ENCODE measurements around the gene TRIM47.

TRIM47 gene

DNA sequence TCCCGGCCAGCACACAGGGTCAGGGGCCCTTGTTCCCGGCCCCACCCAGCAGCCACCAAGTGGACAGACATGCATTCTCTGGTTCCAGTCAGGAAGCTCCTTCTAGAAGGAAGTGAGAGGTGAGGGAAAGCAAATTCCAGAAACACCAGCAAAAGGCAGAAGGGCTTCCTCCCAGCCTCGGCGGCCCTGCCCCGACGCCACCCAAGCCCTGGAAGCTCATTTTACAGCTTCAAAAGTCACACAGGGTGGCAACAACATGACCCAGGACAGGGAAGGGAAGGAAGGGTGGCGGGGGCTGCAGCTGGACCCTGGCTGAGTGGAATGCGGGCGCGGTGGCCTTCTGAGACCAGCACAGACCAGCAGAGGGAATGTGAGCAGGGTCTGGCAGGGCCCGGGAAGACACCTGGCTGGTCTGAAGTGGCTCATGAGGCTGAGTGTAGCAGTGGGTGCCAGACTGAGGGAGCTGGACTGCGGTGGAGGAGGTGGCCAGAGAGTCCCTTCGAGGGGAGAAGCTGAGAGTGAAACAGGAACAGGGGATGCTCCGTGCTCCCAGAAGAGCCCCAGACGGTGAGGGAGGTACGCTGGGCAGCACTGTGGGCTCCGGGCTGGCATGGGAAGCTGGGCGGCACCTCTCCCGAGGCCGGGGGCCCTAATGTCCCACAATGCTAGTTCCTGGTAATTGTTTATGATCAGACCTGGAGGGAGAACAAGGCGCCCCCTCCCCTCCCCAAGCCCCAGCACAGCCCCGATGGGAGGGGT, 32.3 kb downstream of the TRIM47 start:
- DNase-seq = no peak

DNA sequence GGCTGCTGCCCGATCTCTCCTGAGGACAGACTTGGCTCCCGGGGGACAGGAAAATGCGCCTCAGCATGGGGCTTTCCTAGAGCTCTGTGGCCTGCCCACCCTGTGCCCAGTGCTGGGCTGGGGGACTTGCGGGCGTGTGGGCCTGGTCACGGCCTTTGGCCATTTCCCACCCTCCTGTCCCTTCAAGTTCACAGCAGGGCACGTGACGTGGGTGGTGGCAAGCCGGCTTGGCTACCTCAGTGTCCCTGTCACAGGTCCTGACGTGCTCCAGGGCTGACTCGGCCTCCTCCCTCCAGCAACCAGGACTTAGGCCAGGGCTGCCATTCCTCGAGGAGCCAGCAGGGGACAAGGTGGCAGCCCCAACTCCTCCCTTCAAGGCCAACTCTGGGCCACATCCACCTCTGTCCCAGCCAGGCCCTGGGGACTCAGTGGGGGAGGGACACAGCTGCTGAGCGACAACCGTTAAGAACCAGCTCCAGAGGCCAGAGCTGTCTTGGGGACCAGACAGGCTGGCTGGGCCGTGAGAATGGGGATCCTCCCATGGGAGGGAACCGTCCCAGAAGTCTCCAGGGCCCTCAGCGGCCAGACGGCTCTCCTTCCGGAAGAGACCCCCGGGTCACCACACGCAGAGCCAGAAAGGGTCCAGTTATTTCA, 33.2 kb downstream of the TRIM47 start:
- peak in 1 of 3 experiments; percentile 34 for DNase-seq

DNA sequence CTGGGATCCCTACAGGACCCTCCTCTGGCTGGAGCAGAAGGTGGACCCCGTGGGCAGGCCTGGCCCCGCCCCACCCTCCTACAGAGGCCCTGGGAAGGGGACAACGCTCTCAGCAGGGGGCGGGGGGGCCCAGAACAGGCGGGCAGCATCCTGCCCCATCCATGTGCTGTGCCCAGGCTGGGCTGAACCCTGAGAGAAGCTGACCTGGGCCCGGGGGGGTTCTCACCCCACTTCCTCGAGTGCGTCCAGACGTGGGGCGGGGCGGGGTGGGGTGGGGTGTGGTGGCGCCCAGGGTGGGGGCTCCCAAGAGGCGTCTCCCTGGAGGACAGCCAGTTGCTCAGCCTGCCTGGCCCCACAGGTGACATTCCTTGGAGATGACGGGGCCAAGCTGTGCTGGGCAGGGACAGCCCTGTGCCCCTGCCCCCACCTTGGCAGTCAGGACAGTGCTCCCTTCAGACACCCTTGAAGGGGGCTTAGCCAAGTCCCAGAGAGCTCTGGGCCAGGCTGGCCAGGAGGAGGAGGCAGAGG, 33.8 kb downstream of the TRIM47 start:
- no peak for DNase-seq

DNA sequence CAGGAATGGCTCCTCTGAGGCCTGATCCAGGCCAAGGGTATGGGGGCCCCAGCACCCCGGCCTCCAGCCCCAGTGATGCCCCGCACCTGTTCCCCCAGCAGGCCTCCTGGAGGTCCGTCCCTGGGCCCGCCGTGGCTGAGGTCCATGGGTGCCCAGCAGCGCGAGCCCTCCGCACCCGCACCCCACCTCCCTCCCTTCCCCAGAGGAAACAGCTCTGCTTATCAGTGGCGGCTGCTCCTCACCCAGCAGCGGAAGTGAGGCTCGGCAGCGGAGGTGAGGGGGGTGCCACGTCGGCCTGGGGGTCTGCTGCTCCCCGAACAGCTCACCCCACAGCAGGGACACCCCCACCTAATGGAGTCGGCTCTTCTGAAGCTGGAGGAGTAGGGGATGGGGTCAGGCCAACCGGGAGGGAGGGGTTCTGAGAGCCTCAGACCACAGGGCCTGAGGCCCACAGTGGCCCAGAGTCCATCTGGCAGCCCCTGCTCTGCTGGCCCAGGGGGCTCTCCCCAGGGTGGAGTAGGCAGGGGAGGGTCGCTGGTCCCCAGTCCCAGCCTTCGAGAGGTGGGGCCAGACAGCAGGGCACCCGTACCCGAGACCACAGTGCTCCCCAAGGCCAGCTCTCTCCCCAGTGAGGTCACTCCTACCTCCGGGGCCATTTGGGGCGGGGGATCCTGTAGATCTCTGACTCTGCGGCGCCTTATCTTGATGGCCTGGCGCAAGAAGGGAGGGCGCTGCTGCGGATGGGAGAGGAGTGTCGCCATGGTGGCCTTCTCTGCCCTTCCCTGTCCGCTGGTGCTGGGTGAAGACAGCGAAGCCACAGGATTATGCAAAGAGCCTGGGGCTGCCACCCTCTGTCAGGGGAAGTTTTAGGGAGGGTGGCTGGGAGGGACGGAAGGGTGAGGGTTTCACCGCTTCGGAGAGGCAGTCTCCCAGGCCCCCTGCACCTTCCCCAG, 34.5 kb downstream of the TRIM47 start, which contains the start of gene UNC13D:
Gene UNC13D (minus strand): TSS at position 828 of the 953 bp plus-strand sequence. CDS start 67 bp downstream, at position 761.
- no peak for DNase-seq

DNA sequence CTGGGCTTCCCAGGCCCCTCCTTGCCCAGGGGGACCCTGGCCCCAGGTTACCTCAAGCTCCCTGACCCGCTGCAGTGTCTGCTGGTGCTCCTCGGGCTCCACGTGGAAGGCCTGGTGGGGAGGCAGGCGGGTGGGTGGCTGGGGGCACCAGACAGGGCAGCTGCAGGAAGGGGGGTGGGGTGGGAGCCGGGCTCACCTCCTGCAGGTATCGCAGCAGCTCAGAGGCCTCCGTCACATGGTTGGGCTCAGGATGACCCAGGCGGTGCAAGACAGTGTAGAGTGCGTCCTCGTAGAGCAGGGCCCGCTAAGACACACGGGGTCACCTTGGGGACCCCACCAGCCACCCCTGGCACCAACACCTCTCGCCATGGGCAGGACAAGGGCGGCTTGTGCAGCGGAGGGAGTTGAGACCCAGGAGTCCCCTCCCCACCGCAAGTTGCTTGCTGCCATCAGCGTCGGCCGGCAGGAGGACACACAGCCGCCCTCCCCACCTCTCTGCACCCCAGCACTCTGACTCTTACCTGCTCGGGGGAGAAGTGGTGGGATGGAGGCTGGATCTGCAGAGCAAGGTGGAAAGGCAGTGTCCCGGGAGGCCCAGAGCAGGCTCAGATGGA, 35.3 kb downstream of the TRIM47 start:
- DNase-seq = no peak

DNA sequence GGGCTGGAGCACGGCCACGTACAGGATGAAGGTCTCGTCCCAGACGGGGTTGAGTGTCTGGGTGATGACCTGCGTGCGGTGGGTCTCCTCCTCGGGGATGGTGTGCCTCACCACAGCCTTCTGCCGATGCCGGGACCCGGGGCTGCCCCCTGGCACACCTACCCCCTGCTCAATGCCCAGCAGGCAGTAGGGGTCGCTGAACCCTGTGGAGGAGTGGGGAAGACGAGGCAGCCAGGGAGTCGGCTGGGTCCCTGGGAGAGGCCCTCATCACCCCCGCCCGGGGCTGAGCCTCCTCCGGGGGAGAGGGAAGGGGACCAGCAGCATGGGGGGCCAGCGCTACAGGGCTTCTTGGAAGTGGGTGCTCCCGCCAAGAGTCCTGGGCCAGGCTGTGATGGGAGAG, 36.0 kb downstream of the TRIM47 start:
- no peak for DNase-seq

DNA sequence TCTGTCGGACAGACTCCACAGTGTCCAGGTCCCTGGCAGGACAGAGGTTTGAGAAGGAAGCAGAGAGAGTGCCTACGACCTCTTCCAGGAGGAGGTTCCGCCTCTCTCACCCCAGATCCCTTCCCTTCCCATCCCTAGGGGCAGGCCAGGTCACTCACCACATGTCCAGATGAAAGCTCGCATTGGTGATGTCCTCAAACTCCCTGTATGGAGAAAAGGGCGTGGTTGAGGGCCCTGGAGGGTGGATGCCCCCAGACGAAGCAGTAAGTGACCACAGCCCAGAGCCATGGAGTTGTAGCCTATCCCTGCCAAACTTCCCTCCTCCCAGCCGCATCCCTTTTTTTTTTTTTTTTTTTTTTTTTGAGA, 37.6 kb downstream of the TRIM47 start:
- DNase-seq = no peak

DNA sequence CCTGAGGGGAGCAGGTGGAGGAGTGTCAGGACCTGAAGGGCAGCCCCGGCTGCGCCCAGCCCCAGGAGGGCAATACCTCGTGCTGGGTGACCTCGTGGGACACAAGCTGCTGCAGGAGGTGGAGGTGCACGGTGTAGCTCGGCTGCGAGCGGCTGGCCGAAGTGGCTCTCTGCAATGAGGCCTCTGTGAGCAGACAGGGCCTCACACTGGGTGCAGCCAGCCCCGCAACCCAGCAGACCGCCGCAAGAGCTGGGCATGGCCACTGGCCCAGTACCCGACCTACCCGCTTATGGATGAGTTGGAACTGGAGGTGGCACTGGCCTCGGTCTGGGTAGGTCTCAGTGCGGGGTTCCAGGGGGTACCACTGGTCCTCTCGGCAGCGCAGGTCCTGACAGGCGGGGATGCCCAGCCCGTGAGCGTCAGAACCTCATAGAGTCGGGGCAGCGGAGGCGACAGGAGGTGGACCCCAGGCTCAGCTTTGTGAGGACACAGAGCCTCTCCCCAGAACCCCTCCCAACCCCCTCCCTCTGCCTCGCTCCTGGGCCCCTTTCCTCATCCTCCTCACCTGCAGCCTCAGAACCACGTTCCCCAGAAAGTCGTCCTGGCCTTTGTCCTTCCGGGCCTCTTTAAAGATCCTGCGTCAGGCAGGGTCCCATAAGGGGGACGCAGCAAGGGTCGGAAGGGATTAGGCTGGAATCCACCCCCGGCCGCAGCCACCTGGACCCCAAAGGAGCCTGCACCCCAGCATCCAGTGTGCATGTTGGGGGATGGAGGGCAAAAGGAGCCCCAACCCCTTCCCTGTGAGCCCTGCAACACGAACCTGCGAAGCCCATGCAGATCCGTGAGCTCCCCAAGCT, 38.2 kb downstream of the TRIM47 start:
- DNase-seq = no peak

DNA sequence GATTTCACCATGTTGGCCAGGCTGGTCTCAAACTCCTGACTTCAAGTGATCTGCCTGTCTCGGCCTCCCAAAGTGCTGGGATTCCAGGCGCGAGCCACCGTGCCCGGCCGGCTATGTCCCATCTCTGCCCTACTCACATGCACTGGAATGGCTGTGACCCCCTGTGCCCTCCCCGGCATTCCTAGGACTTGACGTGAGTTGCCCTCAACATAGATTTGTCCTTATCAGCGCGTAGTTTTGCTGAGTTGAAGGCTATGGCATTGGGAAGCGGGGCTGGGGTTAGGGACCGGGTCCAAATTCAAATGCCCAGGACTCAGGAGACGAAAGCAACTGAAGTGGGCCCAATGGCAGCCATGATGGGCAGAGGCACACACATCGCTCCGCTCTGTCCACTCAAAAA, 40.0 kb downstream of the TRIM47 start:
- no peak for DNase-seq

DNA sequence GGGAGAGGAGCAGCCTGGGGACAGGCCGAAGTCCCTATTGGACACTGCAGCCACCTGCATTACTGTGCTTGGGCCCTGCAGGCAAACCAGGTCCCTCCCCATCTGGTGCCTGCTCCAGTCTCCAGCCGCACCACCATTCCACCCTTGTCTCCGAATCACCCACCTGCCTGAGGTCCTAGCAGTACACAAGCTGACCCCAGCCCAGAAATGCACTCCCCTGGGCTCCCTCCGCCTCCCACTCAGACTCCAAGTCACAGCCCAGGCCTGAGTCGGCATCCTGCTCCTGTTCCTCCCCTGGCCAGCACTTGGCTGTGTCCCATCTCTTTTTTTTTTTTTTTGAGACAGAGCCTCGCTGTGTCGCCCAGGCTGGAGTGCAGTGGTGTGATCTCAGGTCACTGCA, 40.5 kb downstream of the TRIM47 start:
- DNase-seq = no peak

DNA sequence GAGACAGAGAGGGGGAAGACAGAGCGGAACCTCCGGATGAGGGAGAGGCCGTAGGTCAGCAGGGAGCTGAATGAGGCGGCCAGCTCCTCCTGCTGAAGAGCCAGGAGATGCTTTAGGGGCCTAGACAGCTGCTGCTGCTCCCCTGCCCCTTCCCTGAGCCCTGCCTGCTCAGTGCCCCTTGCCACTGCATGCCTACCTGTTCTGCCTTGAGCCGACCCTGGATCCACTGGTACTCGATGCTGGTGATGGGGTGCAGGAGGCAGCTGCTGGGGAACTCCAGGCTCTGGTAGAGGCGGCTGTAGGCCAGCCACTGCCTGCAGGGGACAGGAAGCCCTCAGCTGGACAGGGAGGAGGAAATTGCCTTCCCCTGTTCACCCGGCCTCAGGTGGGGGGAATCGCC, 41.8 kb downstream of the TRIM47 start:
- DNase-seq = no peak

DNA sequence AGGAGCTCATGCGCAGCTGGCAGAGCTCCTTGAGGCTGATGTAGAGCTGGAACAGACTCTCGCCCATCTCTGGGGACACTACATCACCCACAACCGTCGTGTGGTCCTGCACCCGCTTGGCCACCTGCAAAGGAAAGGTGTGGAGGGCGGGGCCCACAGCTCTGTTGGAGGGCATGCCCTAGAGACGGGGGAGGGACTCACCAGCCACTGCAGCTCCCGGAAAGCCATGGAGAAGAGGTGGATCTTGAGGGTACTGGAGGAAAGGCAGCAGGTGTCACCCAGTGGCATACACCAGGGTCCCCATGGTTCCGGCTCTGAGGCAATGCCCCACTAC, 42.8 kb downstream of the TRIM47 start:
- peak in 1 of 3 experiments; percentile 32 for DNase-seq

DNA sequence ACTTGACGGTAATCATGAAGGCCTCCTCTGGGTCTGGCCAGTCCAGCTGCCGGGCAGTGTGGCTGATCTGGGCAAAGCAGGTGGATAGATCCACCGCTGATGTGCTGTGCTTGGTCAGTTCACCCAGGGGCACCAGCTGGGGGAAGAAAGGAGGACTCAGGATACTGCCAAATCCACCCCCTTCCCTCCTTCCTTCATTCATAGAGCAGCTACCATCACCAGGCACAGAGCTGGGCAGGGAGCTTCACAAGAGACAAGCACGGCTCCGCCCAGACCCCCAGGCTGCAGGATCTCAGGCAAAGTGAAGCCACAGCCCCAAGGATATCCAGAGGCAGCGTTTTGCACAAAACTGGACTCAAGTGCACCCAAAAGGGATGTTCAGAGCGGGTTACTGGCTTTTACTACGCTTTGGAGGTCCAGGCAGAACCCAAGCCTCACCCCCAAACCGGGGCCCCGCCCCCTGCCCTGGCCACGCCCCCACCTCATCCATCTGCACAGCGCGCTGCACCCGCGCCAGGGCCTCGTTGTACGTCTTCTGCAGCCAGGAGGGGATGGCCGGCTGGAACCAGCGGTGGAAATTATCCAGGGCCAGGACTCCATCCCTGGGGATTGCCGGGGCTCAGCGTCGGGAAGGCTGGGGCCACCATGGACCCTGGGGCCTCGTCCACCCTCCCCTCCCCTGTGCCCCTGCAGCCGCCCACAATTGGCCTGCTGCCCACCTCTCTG, 43.3 kb downstream of the TRIM47 start:
- peak in 2 of 3 experiments; percentile 32 to 53 for DNase-seq

DNA sequence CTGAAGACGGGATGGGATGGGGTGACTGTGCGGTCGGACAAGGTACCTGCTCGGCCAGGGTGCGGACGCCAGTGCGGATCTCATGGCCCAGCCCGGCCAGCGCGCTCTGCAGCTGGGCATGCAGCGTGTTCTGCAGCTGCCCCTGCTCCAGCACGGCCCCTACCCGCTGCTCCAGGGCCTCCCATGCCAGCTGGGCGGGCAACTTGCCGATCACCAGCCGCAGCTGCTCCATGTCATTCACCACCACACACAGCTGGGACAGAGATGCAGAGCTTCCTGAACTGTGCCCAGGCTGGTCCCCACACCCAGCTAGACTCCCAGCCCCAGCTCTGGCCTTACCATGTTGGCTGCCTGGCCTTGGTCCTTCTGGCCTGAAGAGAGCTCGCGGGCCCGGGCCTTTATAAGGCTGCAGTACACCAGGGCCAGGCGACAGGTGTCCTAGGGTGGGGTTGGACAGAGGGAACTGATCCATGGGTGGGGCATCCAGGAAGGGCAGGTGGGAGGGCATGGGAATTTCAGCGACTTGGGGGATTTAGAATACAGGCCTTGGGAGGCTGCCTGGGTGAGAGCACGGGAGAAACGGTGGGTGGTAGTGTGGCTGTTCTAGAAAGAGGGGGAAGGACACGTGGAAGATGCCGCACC, 44.0 kb downstream of the TRIM47 start:
- no peak for DNase-seq

DNA sequence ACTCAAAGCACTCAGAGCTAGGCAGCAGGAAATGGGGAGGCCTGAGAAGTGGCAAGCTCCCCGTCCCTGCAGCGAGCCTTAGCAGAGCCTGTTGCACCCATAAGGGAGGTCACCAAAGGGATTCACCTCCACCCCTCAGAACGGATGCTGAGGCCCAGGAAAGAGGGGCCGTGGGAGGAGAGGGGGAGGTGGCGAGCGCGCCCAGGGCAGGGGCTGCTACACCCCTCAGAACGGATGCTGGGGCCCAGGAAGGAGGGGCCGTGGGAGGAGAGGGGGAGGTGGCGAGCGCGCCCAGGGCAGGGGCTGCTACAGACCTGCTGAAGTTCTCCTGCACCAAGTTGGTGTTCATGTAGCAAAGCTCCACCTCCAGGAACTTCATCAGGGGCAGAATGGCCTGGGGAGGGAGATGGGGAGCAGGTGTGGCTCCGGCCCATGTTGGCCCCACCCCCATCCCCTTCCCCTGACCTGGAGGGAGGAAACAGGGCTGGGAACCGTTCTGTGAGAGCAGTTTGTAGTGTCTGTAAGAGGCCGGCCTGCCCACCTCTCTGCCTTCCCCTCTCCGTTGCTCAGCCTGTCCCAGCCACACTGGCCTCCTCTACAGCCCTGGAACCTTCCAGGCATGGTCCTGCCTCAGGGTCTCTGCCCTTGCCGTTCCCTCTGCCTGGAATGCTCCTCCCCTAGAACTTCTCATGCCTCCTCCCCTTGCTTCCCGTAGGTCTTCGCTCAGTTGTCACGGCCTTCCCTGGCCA, 45.6 kb downstream of the TRIM47 start:
- no peak for DNase-seq

DNA sequence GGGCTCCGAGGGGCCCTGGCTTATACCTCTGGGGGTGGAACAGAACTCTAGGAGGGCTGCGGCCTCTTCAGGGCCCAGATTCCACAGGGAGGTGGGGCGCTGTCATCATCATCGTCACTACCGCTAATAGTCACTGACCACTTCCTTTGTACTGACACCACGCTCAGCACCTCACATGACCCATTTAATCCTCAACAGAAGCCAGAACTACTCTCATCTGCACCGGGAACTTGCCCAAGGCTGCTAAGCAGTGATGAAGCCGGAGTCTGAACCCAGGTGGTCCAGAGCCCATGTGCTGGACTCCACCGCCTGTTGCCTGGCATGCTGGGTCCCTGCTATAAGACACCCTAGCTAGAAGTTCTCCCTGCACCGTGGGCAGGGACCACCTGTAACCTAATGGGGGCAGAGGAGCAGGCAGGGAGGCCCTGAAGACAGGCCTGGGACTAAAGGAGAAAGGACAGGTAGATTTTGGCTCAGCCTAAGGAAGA, 46.2 kb downstream of the TRIM47 start:
- DNase-seq = no peak

DNA sequence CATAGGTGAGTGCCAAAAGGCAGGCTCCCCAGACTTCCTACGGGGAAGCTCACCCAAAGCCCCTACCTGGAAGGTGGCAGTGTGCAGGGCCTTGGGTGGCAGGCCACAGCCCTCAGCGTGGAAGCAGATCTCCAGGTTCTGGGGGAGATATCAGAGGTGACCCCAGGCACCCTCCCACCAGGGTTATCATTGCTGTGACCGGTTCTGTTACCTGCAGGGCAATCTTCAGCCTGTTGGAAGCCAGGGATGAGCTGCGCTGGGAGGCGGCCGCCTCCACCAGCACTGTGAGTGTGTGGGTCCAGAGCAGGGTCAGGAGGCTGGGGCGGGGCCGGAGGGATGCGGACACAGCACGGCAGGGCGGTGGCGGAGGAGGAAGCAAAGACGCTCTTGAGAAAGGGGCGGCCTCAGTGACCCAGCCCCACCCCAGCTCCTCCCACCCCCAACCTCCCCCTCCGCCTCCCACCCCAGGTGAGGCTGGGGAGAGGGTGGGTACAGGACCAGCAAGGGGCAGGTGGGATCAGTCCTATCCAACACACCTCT, 47.3 kb downstream of the TRIM47 start:
- DNase-seq = no peak

DNA sequence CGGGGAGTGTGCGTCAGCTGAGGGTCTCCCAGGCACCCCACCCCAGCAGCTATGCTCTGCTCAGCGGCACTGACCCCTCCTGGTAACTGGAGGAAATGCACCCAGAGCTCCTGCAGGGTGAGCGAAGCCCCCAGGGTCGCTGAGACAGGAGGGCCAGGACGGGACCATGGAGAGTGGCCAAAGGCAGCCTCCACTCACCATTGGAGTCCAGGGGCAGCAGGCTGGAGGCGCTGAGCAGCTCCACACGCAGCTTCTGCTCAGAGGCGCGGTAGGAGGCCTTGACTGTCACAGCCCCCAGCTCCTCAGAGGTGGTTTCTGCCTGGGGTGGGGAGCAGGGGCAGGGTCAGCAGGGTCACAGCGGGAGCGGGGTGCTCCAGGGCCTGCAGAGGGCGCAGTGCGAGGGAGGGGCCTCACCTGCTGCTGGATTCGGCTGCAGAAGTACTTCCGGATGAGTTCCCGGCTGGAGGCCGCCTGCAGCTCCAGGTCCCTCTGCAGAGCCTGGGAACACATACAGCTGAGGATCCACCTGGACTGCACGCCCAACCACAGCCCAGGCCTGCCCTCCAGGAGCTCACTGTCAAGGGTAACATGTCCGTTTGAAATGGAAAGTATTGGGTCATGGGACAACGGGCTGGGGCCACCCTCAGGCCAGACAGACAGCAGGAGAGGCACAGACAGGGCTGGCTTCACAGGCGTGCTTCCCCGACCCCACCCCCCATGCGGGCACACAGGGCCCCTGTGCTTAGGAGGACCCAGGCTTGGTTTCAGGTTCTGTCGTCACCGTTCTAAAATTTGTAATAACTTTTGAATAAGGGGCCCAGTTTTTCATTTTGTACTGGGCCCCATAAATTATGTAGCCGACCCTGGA, 48.0 kb downstream of the TRIM47 start:
- no peak for DNase-seq

Measured in NCI-H1417 (cell line).